Aorta (tissue), 5 donors: ENCODE data around the gene CCDC71. TPM values are rescaled to one million over a fixed set of nuclear protein-coding genes. Genes with fewer than 3 reads are reported as not detected.

Experiments
- ATAC-seq: fragments of 200-7000 bp; cut with Tn5 transposase; one replicate; pipeline ENCODE4 v1.9.1; 2022; ENCODE audit warnings: moderate library complexity; ENCODE audit not compliant: low FRiP score
- DNase-seq, 2 donors: peaks; one replicate each; pipeline ENCODE4 v3.0.0-alpha.2; 2020
- H3K27ac ChIP-seq, 2 donors: one replicate each; pipeline ENCODE4 v1.5.1; 2013; ENCODE audit warnings: low read length in 2 of 2, mild to moderate bottlenecking in 2 of 2, moderate library complexity in 2 of 2, control low read depth in 1 of 2, inconsistent platforms in 1 of 2, low read depth in 1 of 2
- H3K27me3 ChIP-seq, 2 donors: one replicate each; pipeline ENCODE4 v1.6.1; 2013; ENCODE audit warnings: control low read depth in 1 of 2, low read length in 1 of 2, mild to moderate bottlenecking in 1 of 2, moderate library complexity in 1 of 2; ENCODE audit not compliant: insufficient read depth in 2 of 2, control insufficient read depth in 1 of 2
- H3K36me3 ChIP-seq, 2 donors: one replicate each; pipeline ENCODE4 v1.6.1; 2013; ENCODE audit warnings: control low read depth in 1 of 2, low read length in 1 of 2, mild to moderate bottlenecking in 1 of 2; ENCODE audit not compliant: insufficient read depth in 2 of 2, control insufficient read depth in 1 of 2
- H3K4me1 ChIP-seq, 2 donors: one replicate each; pipeline ENCODE4 v1.6.1; 2013; ENCODE audit warnings: low read length in 2 of 2, control low read depth in 1 of 2, mild to moderate bottlenecking in 1 of 2, moderate library complexity in 1 of 2; ENCODE audit not compliant: insufficient read depth in 2 of 2, control insufficient read depth in 1 of 2
- H3K4me3 ChIP-seq, 2 donors: one replicate each; pipeline ENCODE4 v1.5.1; 2013; ENCODE audit warnings: low read length in 2 of 2, control low read depth in 1 of 2, mild to moderate bottlenecking in 1 of 2
- H3K9me3 ChIP-seq: one replicate; pipeline ENCODE4 v1.6.1; 2013; ENCODE audit warnings: mild to moderate bottlenecking, low read length; ENCODE audit not compliant: control insufficient read depth
- WGBS, 2 donors: extraction: QIAGEN DNeasy Blood & Tissue Kit; methylation state at CpG; one replicate each; pipeline ENCODE4 v1.1.7; 2013; 5-methylcytosine and 5-hydroxymethylcytosine counted together
- intact Hi-C, 2 donors: fragments of 100-400 bp; cut with DNase I; formaldehyde crosslinking; loops; one replicate each; pipeline versions ENCODE4 v1.14.2 to v1.15.0; 2022
- polyA plus RNA-seq, 2 donors: library from polyadenylated mRNA; stranded (reverse); fragments of 200-250 nt; gene quantifications; one replicate each; pipeline ENCODE4 v1.2.3, GENCODE V29; 2013
- total RNA-seq, 2 donors: library from RNA; stranded (reverse); fragmentation: NEBNext Ultra II Directional; extraction: Animal tissue kit (Norgen Biotek cat#: 25700); gene quantifications; one replicate each; pipeline ENCODE4 v1.2.1, GENCODE V29; 2021
- donor health status: healthy with polysubstance abuse.
- donor health status: Bipolar disorder and iron deficiency.
- donor health status: DM: no; HTN: no; CAD: no.
- donor health status: DM: no; HTN: no; CAD: no.
- donor health status: DM: yes; HTN: yes; CAD: no.

Gene CCDC71
- total and polyA plus RNA-seq, 4 donors, result 1.8 to 16.6 (median 12.5) TPM

GRCh38 chr3:49120438-49121131 lies 45.5 kb downstream of the CCDC71 start, which contains the start of gene USP19:
TSS of gene USP19 (minus strand) at chr3:49120823. CDS start at chr3:49119145, 1,678 bp downstream.
- Histone ChIP-seq H3K4me3 (peak within 1 kb of the TSS; percentile 56 to 80), H3K9me3 (no peaks in the 10 kb centered on the region), H3K27ac (peak within 1 kb of the TSS; percentile 47 to 82), H3K36me3 (peaks cover 0 to 28% of the 10 kb centered on the region in 2 donors), H3K27me3 (no peaks in the 10 kb centered on the region), H3K4me1 (peaks cover 0 to 2% of the 10 kb centered on the region in 2 donors)
- intact Hi-C loops, result no loop called here
- 1% methylated on average over 64 to 70 of the region's 70 CpGs for WGBS, 2 donors
- ATAC-seq (peak; percentile 93), DNase-seq (peak; percentile 97 to 99)

DNA sequence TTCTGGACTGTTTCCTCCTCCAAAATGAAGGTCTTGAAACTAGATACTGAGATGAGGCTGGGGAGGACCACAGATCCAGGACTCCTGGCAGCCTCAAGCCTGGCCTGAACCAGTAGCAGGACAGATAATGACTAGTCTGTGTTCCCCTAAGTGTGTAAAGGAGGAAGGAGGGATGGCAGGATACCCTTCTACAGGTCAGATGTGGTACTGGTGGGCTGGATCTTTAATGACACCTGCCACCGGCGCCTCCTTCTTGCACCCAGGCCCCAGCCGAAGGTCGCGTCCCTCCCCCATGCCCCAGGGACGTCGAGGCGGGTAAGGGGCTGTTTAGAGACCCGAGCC lies 46.1 kb downstream of the CCDC71 start:
- intact Hi-C loops, result no loop called here
- peaks cover 0 to 29% of the 10 kb centered on the region in 2 donors for H3K36me3 ChIP-seq
- no peak for DNase-seq
- peak overlapping the region; percentile 47 to 82 for H3K27ac ChIP-seq
- no peaks in the 10 kb centered on the region for H3K9me3 ChIP-seq
- no peak for ATAC-seq
- peak overlapping the region; percentile 56 to 80 for H3K4me3 ChIP-seq
- H3K4me1 ChIP-seq, result peaks cover 0 to 2% of the 10 kb centered on the region in 2 donors
- WGBS, 2 donors, result 1% methylated on average over 9 of the region's 9 CpGs
- H3K27me3 ChIP-seq, result no peaks in the 10 kb centered on the region

GRCh38 chr3:49119439-49119838 lies 46.7 kb downstream of the CCDC71 start:
- DNase-seq (no peak), ATAC-seq (no peak)
- intact Hi-C loops, result no loop called here
- peaks cover 0 to 2% of the 10 kb centered on the region in 2 donors for H3K4me1 ChIP-seq
- H3K4me3 ChIP-seq, result no peak overlapping the region
- WGBS, 2 donors, result 9 to 13% methylated on average over 3 of the region's 3 CpGs
- no peaks in the 10 kb centered on the region for H3K9me3 ChIP-seq
- H3K36me3 ChIP-seq, result peaks cover 0 to 24% of the 10 kb centered on the region in 2 donors
- no peaks in the 10 kb centered on the region for H3K27me3 ChIP-seq
- H3K27ac ChIP-seq, result peak overlapping the region in 1 of 2 donors; percentile 82

DNA sequence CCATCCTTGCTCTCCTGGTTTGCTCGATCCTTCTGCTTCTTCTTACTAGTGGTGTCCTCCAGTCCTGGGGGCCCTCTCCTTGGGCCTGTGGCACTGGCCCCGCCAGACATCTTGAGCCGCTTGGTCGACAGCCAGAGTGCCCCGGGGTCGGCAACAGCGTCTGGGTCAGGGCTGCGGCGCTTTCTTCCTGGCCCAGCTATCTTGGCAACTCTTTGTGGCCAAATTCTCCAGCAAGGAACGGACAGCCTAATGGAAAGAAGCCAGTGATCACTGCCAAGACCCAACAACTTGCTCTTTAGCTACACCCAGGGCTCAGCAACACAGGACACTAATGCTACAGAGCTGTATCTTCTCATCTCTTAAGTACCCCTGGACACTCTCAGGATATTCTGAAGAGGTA lies 47.1 kb downstream of the CCDC71 start:
- H3K27me3 ChIP-seq, result no peaks in the 10 kb centered on the region
- ATAC-seq (no peak), DNase-seq (no peak)
- no peak overlapping the region for H3K4me3 ChIP-seq
- peak overlapping the region in 1 of 2 donors; percentile 41 for H3K27ac ChIP-seq
- H3K9me3 ChIP-seq, result no peaks in the 10 kb centered on the region
- peaks cover 2 to 22% of the 10 kb centered on the region in 2 donors for H3K36me3 ChIP-seq
- H3K4me1 ChIP-seq, result peaks cover 0 to 2% of the 10 kb centered on the region in 2 donors
- intact Hi-C loops, result no loop called here
- 9 to 17% methylated on average over 10 of the region's 10 CpGs for WGBS, 2 donors

Other genes with a start within 250 kb of the CCDC71 start
- 10 to 100 TPM; 84.1 to 89.4 TPM for gene ARIH2, start 247.5 kb downstream of the CCDC71 start, total RNA-seq
- gene ARIH2, start 247.5 kb downstream of the CCDC71 start, polyA plus RNA-seq, result 10 to 100 TPM; 50.0 to 51.7 TPM
- gene P4HTM, start 176.1 kb downstream of the CCDC71 start, total RNA-seq, result 10 to 100 TPM; 22.0 to 36.6 TPM
- gene P4HTM, start 176.1 kb downstream of the CCDC71 start, polyA plus RNA-seq, result 10 to 100 TPM; 11.1 to 59.5 TPM
- 100 to 1,000 TPM; 118 to 151 TPM for gene WDR6, start 158.9 kb downstream of the CCDC71 start, total RNA-seq
- 100 to 1,000 TPM in 1 of 2 donors, 10 to 100 TPM in 1; 24.0 to 232 TPM for gene WDR6, start 158.9 kb downstream of the CCDC71 start, polyA plus RNA-seq
- gene DALRD3, start 147.8 kb downstream of the CCDC71 start, total RNA-seq, result 10 to 100 TPM in 1 of 2 donors, 1 to 10 TPM in 1; 8.8 to 20.6 TPM
- gene DALRD3, start 147.8 kb downstream of the CCDC71 start, polyA plus RNA-seq, result 10 to 100 TPM; 10.1 to 42.4 TPM
- gene NDUFAF3, start 144.2 kb downstream of the CCDC71 start, total RNA-seq, result 10 to 100 TPM; 55.8 to 60.6 TPM
- 10 to 100 TPM; 72.2 to 75.1 TPM for gene NDUFAF3, start 144.2 kb downstream of the CCDC71 start, polyA plus RNA-seq
- gene IMPDH2, start 136.9 kb downstream of the CCDC71 start, total RNA-seq, result 100 to 1,000 TPM in 1 of 2 donors, 10 to 100 TPM in 1; 84.6 to 101 TPM
- gene IMPDH2, start 136.9 kb downstream of the CCDC71 start, polyA plus RNA-seq, result 100 to 1,000 TPM in 1 of 2 donors, 10 to 100 TPM in 1; 47.6 to 111 TPM
- gene QRICH1, start 72.3 kb downstream of the CCDC71 start, total RNA-seq, result 100 to 1,000 TPM in 1 of 2 donors, 10 to 100 TPM in 1; 77.3 to 103 TPM
- gene QRICH1, start 72.3 kb downstream of the CCDC71 start, polyA plus RNA-seq, result 10 to 100 TPM in 1 of 2 donors, 1 to 10 TPM in 1; 8.3 to 66.9 TPM
- 100 to 1,000 TPM; 127 to 164 TPM for gene QARS1, start 61.6 kb downstream of the CCDC71 start, total RNA-seq
- gene QARS1, start 61.6 kb downstream of the CCDC71 start, polyA plus RNA-seq, result 100 to 1,000 TPM; 142 to 267 TPM
- 10 to 100 TPM; 40.3 to 54.8 TPM for gene USP19, start 45.5 kb downstream of the CCDC71 start, total RNA-seq
- gene USP19, start 45.5 kb downstream of the CCDC71 start, polyA plus RNA-seq, result 10 to 100 TPM; 22.7 to 31.0 TPM
- gene LAMB2, start 33.3 kb downstream of the CCDC71 start, total RNA-seq, result 100 to 1,000 TPM; 362 to 707 TPM
- gene LAMB2, start 33.3 kb downstream of the CCDC71 start, polyA plus RNA-seq, result 1,000 to 10,000 TPM in 1 of 2 donors, 100 to 1,000 TPM in 1; 200 to 1,923 TPM
- gene KLHDC8B, start 5.3 kb upstream of the CCDC71 start, total RNA-seq, result 10 to 100 TPM; 27.0 to 40.2 TPM
- gene KLHDC8B, start 5.3 kb upstream of the CCDC71 start, polyA plus RNA-seq, result 10 to 100 TPM; 16.0 to 31.3 TPM
- 1 to 10 TPM; 4.3 to 5.9 TPM for gene C3orf62, start 110.9 kb upstream of the CCDC71 start, total RNA-seq
- 1 to 10 TPM; 3.8 to 8.0 TPM for gene C3orf62, start 110.9 kb upstream of the CCDC71 start, polyA plus RNA-seq
- 10 to 100 TPM; 65.0 to 81.5 TPM for gene USP4, start 173.7 kb upstream of the CCDC71 start, total RNA-seq
- gene USP4, start 173.7 kb upstream of the CCDC71 start, polyA plus RNA-seq, result 10 to 100 TPM; 18.3 to 60.5 TPM
- gene GPX1, start 192.0 kb upstream of the CCDC71 start, total RNA-seq, result 100 to 1,000 TPM; 174 to 209 TPM
- 100 to 1,000 TPM; 316 to 484 TPM for gene GPX1, start 192.0 kb upstream of the CCDC71 start, polyA plus RNA-seq
- gene RHOA, start 245.6 kb upstream of the CCDC71 start, total RNA-seq, result 100 to 1,000 TPM; 465 to 552 TPM
- 100 to 1,000 TPM; 367 to 580 TPM for gene RHOA, start 245.6 kb upstream of the CCDC71 start, polyA plus RNA-seq
- 10 to 100 TPM; 23.8 to 27.2 TPM for gene TCTA, start 246.1 kb upstream of the CCDC71 start, total RNA-seq
- 10 to 100 TPM; 24.8 to 27.3 TPM for gene TCTA, start 246.1 kb upstream of the CCDC71 start, polyA plus RNA-seq